Kidney (tissue), 14 donors: ENCODE results near the gene MPL. TPM values are rescaled to one million over a fixed set of nuclear protein-coding genes. Genes with fewer than 3 reads are reported as not detected.

Experiments
- DNase-seq, 5 donors: peaks; one replicate each; pipeline ENCODE4 v3.0.0-alpha.2; 2013 to 2020
- FAIRE-seq: peaks from 2 replicates; lab custom pipeline; 2012; peaks lifted over from hg19 to GRCh38; lab: Jason Lieb, UNC
- H3K27ac ChIP-seq, 2 donors: one replicate each; pipeline ENCODE4 v1.7.0; 2013; ENCODE audit warnings: low read depth in 2 of 2, low read length in 2 of 2, inconsistent platforms in 1 of 2
- H3K27me3 ChIP-seq: one replicate; pipeline ENCODE4 v1.7.1; 2013; ENCODE audit warnings: low read length, inconsistent platforms; ENCODE audit not compliant: control insufficient read depth, insufficient read depth
- H3K36me3 ChIP-seq, 3 donors: one replicate each; pipeline versions ENCODE4 v1.7.0 to v1.7.1; 2013; ENCODE audit warnings: low read length in 3 of 3, control low read depth in 1 of 3, inconsistent platforms in 1 of 3; ENCODE audit not compliant: insufficient read depth in 3 of 3, control insufficient read depth in 2 of 3
- H3K4me1 ChIP-seq, 3 donors: one replicate each; pipeline versions ENCODE4 v1.7.0 to v1.7.1; 2013; ENCODE audit warnings: low read length in 3 of 3, inconsistent platforms in 1 of 3, low read depth in 1 of 3; ENCODE audit not compliant: control insufficient read depth in 2 of 3, insufficient read depth in 2 of 3
- H3K4me3 ChIP-seq, 3 donors: one replicate each; pipeline versions ENCODE4 v1.7.0 to v1.8.1; 2013; ENCODE audit warnings: low read length in 3 of 3, control low read depth in 1 of 3, inconsistent platforms in 1 of 3
- H3K9ac ChIP-seq, 3 donors: one replicate each; pipeline versions ENCODE4 v1.7.0 to v1.7.1; 2013; ENCODE audit warnings: low read length in 3 of 3, control low read depth in 1 of 3, inconsistent platforms in 1 of 3
- H3K9me3 ChIP-seq, 3 donors: one replicate each; pipeline versions ENCODE4 v1.7.0 to v1.7.1; 2013; ENCODE audit warnings: low read length in 3 of 3, control low read depth in 1 of 3, inconsistent platforms in 1 of 3; ENCODE audit not compliant: control insufficient read depth in 2 of 3, insufficient read depth in 1 of 3
- CTCF ChIP-seq: IDR thresholded peaks from 3 replicates; pipeline ENCODE4 v1.5.1; 2012; ENCODE audit warnings: mild to moderate bottlenecking, moderate library complexity, borderline replicate concordance; ENCODE audit not compliant: insufficient read depth; ENCODE audit errors: extremely low read depth
- intact Hi-C: fragments of 100-400 bp; cut with DNase I; formaldehyde crosslinking; loops from one replicate; pipeline ENCODE4 v1.11.1; 2022
- polyA plus RNA-seq: library from polyadenylated mRNA; stranded (reverse); fragments of 350-450 nt; fragmentation: Illumina TruSeq; extraction: RNeasy Lipid Tissue Mini Kit (QIAGEN cat#74804); gene quantifications from one replicate; pipeline ENCODE4 v1.2.3, GENCODE V29; 2014; ENCODE audit warnings: low read depth, low replicate concordance; ENCODE audit not compliant: insufficient read depth
- total RNA-seq: library from RNA; stranded (reverse); fragmentation: NEBNext Ultra II Directional; extraction: Animal tissue kit (Norgen Biotek cat#: 25700); gene quantifications from one replicate; pipeline ENCODE4 v1.2.1, GENCODE V29; 2021
- donor health status: control.
- donor health status: control.
- donor health status: control.
- donor health status: control.
- donor health status: control.
- donor health status: DM: yes; HTN: yes; CAD: no.
- donor health status: Normal renal cell carcinoma (clear cell type).

Gene MPL
- total and polyA plus RNA-seq, 2 donors from 2014 or later: 0.25 TPM; not detected in 1

- no peak for TF ChIP-seq CTCF
- Histone ChIP-seq H3K4me3 (no peak overlapping the region), H3K9ac (no peak overlapping the region), H3K4me1 (peaks cover 5 to 22% (median 19%) of the 10 kb centered on the region in 3 donors), H3K27ac (peak overlapping the region in 1 of 2 donors; percentile 59), H3K36me3 (no peaks in the 10 kb centered on the region), H3K9me3 (no peaks in the 10 kb centered on the region), H3K27me3 (no peaks in the 10 kb centered on the region)
- DNase-seq (peak in 1 of 5 donors; percentile 45), FAIRE-seq (no peak)
- intact Hi-C loops: no loop called here
Observed at GRCh38 chr1:43293896-43294760, 43.5 kb upstream of the MPL start.

- DNase-seq (no peak), FAIRE-seq (no peak)
- Histone ChIP-seq H3K9me3 (no peaks in the 10 kb centered on the region), H3K27me3 (no peaks in the 10 kb centered on the region), H3K36me3 (no peaks in the 10 kb centered on the region), H3K27ac (peak overlapping the region in 1 of 2 donors; percentile 59), H3K9ac (no peak overlapping the region), H3K4me1 (peaks cover 5 to 22% (median 19%) of the 10 kb centered on the region in 3 donors), H3K4me3 (no peak overlapping the region)
- intact Hi-C loops: no loop called here
- no peak for TF ChIP-seq CTCF
Observed at GRCh38 chr1:43294761-43295160, 42.9 kb upstream of the MPL start.

- H3K36me3 ChIP-seq: no peaks in the 10 kb centered on the region
- no peak for TF ChIP-seq CTCF
- FAIRE-seq (no peak), DNase-seq (peak in 2 of 5 donors; percentile 29 to 34)
- no peak overlapping the region for H3K9ac ChIP-seq
- no peak overlapping the region for H3K4me3 ChIP-seq
- H3K27me3 ChIP-seq: no peaks in the 10 kb centered on the region
- H3K9me3 ChIP-seq: no peaks in the 10 kb centered on the region
- H3K27ac ChIP-seq: peak overlapping the region; percentile 59 to 67
- intact Hi-C loops: no loop called here
- peaks cover 5 to 22% (median 19%) of the 10 kb centered on the region in 3 donors for H3K4me1 ChIP-seq
Observed at GRCh38 chr1:43296207-43296606, 41.4 kb upstream of the MPL start.
